OCI-LY1 (cell line): ENCODE data around the gene MRTFB.

Experiments
- H2AFZ ChIP-seq: fragments of 200-600 bp; sonication (generic), shearing (Covaris generic); 2 replicates; pipeline ENCODE4 v1.6.0; 2014; ENCODE audit warnings: antibody characterized with exemption, mild to moderate bottlenecking, low read length
- H3F3A ChIP-seq: fragments of 200-600 bp; sonication (generic), shearing (Covaris generic); 2 replicates; pipeline ENCODE4 v1.6.0; 2014; ENCODE audit warnings: mild to moderate bottlenecking, antibody characterized with exemption, low read length, moderate library complexity; ENCODE audit not compliant: insufficient read depth
- H3K27ac ChIP-seq: fragments of 200-600 bp; sonication (generic); 2 replicates; pipeline ENCODE4 v1.5.1; 2014; ENCODE audit warnings: low read length, mixed run types, mild to moderate bottlenecking, low read depth; ENCODE audit not compliant: poor library complexity, severe bottlenecking
- H3K27me3 ChIP-seq: fragments of 200-600 bp; sonication (generic); 2 replicates; pipeline ENCODE4 v1.6.0; 2014; ENCODE audit warnings: antibody characterized with exemption, mild to moderate bottlenecking, low read length, moderate library complexity; ENCODE audit not compliant: insufficient read depth
- H3K36me3 ChIP-seq: fragments of 200-600 bp; sonication (generic); 2 replicates; pipeline ENCODE4 v1.6.1; 2014; ENCODE audit warnings: mild to moderate bottlenecking, antibody characterized with exemption, low read length, moderate library complexity, mixed read lengths; ENCODE audit not compliant: insufficient read depth
- H3K4me1 ChIP-seq: fragments of 200-600 bp; sonication (generic); 2 replicates; pipeline ENCODE4 v1.5.1; 2014; ENCODE audit warnings: mild to moderate bottlenecking, low read length, moderate library complexity; ENCODE audit not compliant: insufficient read depth, severe bottlenecking
- H3K4me2 ChIP-seq: fragments of 200-600 bp; sonication (generic), shearing (Covaris generic); 2 replicates; pipeline ENCODE4 v1.6.1; 2014; ENCODE audit warnings: low read length
- H3K4me3 ChIP-seq: fragments of 200-600 bp; sonication (generic); 2 replicates; pipeline ENCODE4 v1.5.1; 2014; ENCODE audit warnings: low read length, low read depth, mild to moderate bottlenecking, mixed read lengths; ENCODE audit not compliant: poor library complexity, severe bottlenecking
- H3K79me2 ChIP-seq: fragments of 200-600 bp; shearing (Covaris generic); 2 replicates; pipeline ENCODE4 v1.6.1; 2016; ENCODE audit warnings: mixed run types, low read length, mixed read lengths; ENCODE audit not compliant: insufficient read depth
- H3K9ac ChIP-seq: fragments of 200-600 bp; sonication (generic), shearing (Covaris generic); 2 replicates; pipeline ENCODE4 v1.6.1; 2014; ENCODE audit warnings: mild to moderate bottlenecking, low read length, mixed read lengths
- H3K9me2 ChIP-seq: fragments of 200-600 bp; sonication (generic), shearing (Covaris generic); 2 replicates; pipeline ENCODE4 v1.6.1; 2014; ENCODE audit warnings: low read depth, mild to moderate bottlenecking, low read length, mixed read lengths
- H3K9me3 ChIP-seq: fragments of 200-600 bp; shearing (Covaris generic); 2 replicates; pipeline ENCODE4 v1.6.1; 2014; ENCODE audit warnings: low read length, mixed read lengths
- H4K20me1 ChIP-seq: fragments of 200-600 bp; sonication (generic), shearing (Covaris generic); 2 replicates; pipeline ENCODE4 v1.6.0; 2016; ENCODE audit warnings: mild to moderate bottlenecking, low read length; ENCODE audit not compliant: insufficient read depth
- CTCF ChIP-seq: fragments of 200-600 bp; sonication (generic), shearing (Covaris generic); IDR thresholded peaks from 2 replicates; pipeline ENCODE4 v1.5.1; 2017; ENCODE audit warnings: mild to moderate bottlenecking, antibody characterized with exemption, low read length, moderate library complexity, mixed read lengths
- EZH2 ChIP-seq: fragments of 200-600 bp; sonication (generic), shearing (Covaris generic); IDR thresholded peaks from 2 replicates; pipeline ENCODE4 v1.8.0; 2017; ENCODE audit warnings: borderline replicate concordance, mixed run types, mild to moderate bottlenecking, antibody characterized with exemption, low read length, moderate library complexity, mixed read lengths

Gene MRTFB

GRCh38 chr16:14298374-14299122, 227.4 kb downstream of the MRTFB start:
- H3K79me2 ChIP-seq: no peaks in the 10 kb centered on the region
- no peaks in the 10 kb centered on the region for H3K9me2 ChIP-seq
- H4K20me1 ChIP-seq: no peaks in the 10 kb centered on the region
- TF ChIP-seq CTCF (no peak), EZH2 (no peak)
- no peak overlapping the region for H3K4me2 ChIP-seq
- H3K4me3 ChIP-seq: no peak overlapping the region
- H3F3A ChIP-seq: no peaks in the 10 kb centered on the region
- no peak overlapping the region for H2AFZ ChIP-seq
- H3K27me3 ChIP-seq: no peaks in the 10 kb centered on the region
- no peak overlapping the region for H3K9ac ChIP-seq
- H3K4me1 ChIP-seq: peaks cover 20% of the 10 kb centered on the region
- no peaks in the 10 kb centered on the region for H3K36me3 ChIP-seq
- H3K27ac ChIP-seq: no peak overlapping the region
- H3K9me3 ChIP-seq: no peaks in the 10 kb centered on the region

GRCh38 chr16:14300705-14301168, 229.6 kb downstream of the MRTFB start:
- Histone ChIP-seq H2AFZ (no peak overlapping the region), H3K27me3 (no peaks in the 10 kb centered on the region), H3K9me2 (no peaks in the 10 kb centered on the region), H4K20me1 (no peaks in the 10 kb centered on the region), H3K9me3 (no peaks in the 10 kb centered on the region), H3K4me2 (peak overlapping the region; percentile 57), H3K9ac (no peak overlapping the region), H3K4me3 (no peak overlapping the region), H3K79me2 (no peaks in the 10 kb centered on the region), H3K27ac (no peak overlapping the region), H3K36me3 (no peaks in the 10 kb centered on the region), H3F3A (no peaks in the 10 kb centered on the region), H3K4me1 (peaks cover 23% of the 10 kb centered on the region)
- peak; percentile 68 for TF ChIP-seq CTCF
- TF ChIP-seq EZH2: no peak

GRCh38 chr16:14301169-14302030, 230.3 kb downstream of the MRTFB start:
- H2AFZ ChIP-seq: no peak overlapping the region
- H3K9me3 ChIP-seq: no peaks in the 10 kb centered on the region
- no peak overlapping the region for H3K27ac ChIP-seq
- TF ChIP-seq EZH2 (no peak), CTCF (no peak)
- H3K4me1 ChIP-seq: peaks cover 23% of the 10 kb centered on the region
- H3K9me2 ChIP-seq: no peaks in the 10 kb centered on the region
- no peaks in the 10 kb centered on the region for H3K27me3 ChIP-seq
- no peaks in the 10 kb centered on the region for H3F3A ChIP-seq
- no peaks in the 10 kb centered on the region for H3K79me2 ChIP-seq
- H3K4me3 ChIP-seq: peak overlapping the region; percentile 35
- peak overlapping the region; percentile 57 for H3K4me2 ChIP-seq
- no peaks in the 10 kb centered on the region for H4K20me1 ChIP-seq
- no peaks in the 10 kb centered on the region for H3K36me3 ChIP-seq
- H3K9ac ChIP-seq: no peak overlapping the region
